ENCODE data around the gene CD40. TPM values are rescaled to one million over a fixed set of nuclear protein-coding genes. Genes with fewer than 3 reads are reported as not detected.

Gene CD40
- polyA plus RNA-seq, 2 donors: 5.4 to 10.8 TPM

DNA sequence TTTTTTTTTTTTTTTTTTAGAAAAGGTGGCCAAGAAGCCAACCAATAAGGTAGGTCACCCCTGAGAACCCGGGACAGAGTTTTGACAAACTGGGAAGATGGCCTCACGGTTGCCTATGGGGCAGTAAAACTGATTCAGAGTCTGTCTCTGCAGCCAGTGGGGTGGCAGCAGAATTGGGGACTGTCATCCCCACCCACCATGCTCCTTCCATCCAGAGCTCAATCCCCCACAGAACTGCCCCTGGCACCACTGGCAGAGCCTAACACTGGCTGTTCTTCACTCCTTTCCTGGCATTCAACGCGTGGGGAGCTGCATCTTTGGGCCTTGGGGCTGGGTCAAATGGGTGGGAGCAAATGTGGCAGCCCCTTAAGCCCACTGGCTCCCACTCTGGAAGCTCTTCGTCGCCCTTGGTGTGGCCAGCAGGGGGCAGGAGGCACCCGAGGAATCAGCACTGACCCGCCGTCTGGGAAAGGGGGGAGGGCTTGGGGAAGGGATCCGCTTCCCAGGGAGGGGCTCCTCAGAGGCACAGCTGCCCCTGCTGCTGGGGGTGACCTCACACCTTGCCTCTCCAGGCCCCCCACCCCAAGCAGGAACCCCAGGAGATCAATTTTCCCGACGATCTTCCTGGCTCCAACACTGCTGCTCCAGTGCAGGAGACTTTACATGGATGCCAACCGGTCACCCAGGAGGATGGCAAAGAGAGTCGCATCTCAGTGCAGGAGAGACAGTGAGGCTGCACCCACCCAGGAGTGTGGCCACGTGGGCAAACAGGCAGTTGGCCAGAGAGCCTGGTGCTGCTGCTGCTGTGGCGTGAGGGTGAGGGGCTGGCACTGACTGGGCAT lies 10.4 kb downstream of the CD40 start:
- no peaks in the 10 kb centered on the region for H3K4me1 ChIP-seq (ENCODE audit: control insufficient read depth in 2 of 2, insufficient read depth in 2 of 2, low read length in 1 of 2)
- H3K27ac ChIP-seq (ENCODE audit: low read depth in 2 of 2, low read length in 1 of 2): no peak overlapping the region
- 35 to 52% methylated on average over 13 to 16 of the region's 16 CpGs for WGBS, 2 donors
- no peaks in the 10 kb centered on the region for H3K9me3 ChIP-seq (ENCODE audit: control insufficient read depth in 2 of 2, insufficient read depth in 1 of 2, low read depth in 1 of 2, low read length in 1 of 2)
- no peaks in the 10 kb centered on the region for H3K27me3 ChIP-seq (ENCODE audit: control insufficient read depth in 1 of 2, insufficient read depth in 2 of 2, low read length in 2 of 2)
- peaks cover 0 to 2% of the 10 kb centered on the region in 2 donors for H3K36me3 ChIP-seq (ENCODE audit: control insufficient read depth in 2 of 2, insufficient read depth in 2 of 2, low read length in 1 of 2)
- no peak overlapping the region for H3K4me3 ChIP-seq (ENCODE audit: low read depth in 1 of 2, low read length in 2 of 2)

DNA sequence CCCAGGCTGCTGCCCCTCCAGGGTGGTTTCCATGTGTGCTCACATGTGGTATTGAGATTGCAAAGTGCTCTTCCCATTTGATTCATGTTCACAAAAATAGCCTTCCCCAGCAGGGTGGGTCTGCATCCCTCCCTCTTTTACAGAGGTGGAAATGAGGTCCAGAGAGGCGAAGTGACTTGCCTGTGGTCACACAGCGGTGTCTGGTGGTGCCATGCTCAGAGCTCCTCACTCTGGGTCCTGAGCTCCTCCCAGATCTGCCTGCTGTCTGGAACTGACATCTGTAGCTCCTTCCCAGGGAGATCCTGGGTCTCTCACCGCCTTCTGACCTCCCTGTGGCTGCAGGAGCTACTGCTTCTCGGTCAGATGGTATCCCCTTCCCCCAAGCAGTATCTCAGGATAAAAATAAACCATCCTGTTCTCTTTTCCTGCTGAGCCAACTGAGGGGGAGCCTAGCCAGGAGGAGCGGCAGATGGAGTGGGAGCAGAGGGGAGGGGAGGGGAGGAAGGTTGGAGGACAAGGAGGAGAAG lies 11.9 kb downstream of the CD40 start:
- no peak overlapping the region for H3K27ac ChIP-seq (ENCODE audit: low read depth in 2 of 2, low read length in 1 of 2)
- no peaks in the 10 kb centered on the region for H3K9me3 ChIP-seq (ENCODE audit: control insufficient read depth in 2 of 2, insufficient read depth in 1 of 2, low read depth in 1 of 2, low read length in 1 of 2)
- H3K4me3 ChIP-seq (ENCODE audit: low read depth in 1 of 2, low read length in 2 of 2): no peak overlapping the region
- H3K27me3 ChIP-seq (ENCODE audit: control insufficient read depth in 1 of 2, insufficient read depth in 2 of 2, low read length in 2 of 2): no peaks in the 10 kb centered on the region
- H3K4me1 ChIP-seq (ENCODE audit: control insufficient read depth in 2 of 2, insufficient read depth in 2 of 2, low read length in 1 of 2): no peaks in the 10 kb centered on the region
- 28 to 41% methylated on average over 5 of the region's 5 CpGs for WGBS, 2 donors
- H3K36me3 ChIP-seq (ENCODE audit: control insufficient read depth in 2 of 2, insufficient read depth in 2 of 2, low read length in 1 of 2): no peaks in the 10 kb centered on the region

DNA sequence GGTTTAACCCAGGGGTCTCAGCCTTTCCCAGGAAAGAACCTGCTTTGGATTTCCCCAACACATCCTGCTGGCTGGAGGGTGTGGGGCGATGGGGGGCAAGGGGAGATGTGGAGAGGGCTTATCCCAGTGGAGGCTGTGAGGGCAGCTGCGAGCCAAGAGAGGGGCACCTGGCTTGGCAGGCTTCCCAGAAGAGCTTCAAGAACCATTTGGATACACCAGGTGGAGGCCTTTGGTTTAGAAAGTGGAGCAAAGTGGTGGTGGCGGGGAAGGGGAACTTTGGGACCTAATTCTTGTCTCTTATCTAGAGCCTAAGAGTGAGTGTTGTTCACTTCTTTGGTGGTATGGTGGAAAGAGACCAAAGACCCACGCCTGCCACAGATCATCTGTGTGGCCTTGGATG lies 12.4 kb downstream of the CD40 start:
- no peak overlapping the region for H3K4me3 ChIP-seq (ENCODE audit: low read depth in 1 of 2, low read length in 2 of 2)
- H3K9me3 ChIP-seq (ENCODE audit: control insufficient read depth in 2 of 2, insufficient read depth in 1 of 2, low read depth in 1 of 2, low read length in 1 of 2): no peaks in the 10 kb centered on the region
- no peak overlapping the region for H3K27ac ChIP-seq (ENCODE audit: low read depth in 2 of 2, low read length in 1 of 2)
- no peaks in the 10 kb centered on the region for H3K4me1 ChIP-seq (ENCODE audit: control insufficient read depth in 2 of 2, insufficient read depth in 2 of 2, low read length in 1 of 2)
- H3K36me3 ChIP-seq (ENCODE audit: control insufficient read depth in 2 of 2, insufficient read depth in 2 of 2, low read length in 1 of 2): no peaks in the 10 kb centered on the region
- 52 to 59% methylated on average over 4 of the region's 4 CpGs for WGBS, 2 donors
- H3K27me3 ChIP-seq (ENCODE audit: control insufficient read depth in 1 of 2, insufficient read depth in 2 of 2, low read length in 2 of 2): no peaks in the 10 kb centered on the region

DNA sequence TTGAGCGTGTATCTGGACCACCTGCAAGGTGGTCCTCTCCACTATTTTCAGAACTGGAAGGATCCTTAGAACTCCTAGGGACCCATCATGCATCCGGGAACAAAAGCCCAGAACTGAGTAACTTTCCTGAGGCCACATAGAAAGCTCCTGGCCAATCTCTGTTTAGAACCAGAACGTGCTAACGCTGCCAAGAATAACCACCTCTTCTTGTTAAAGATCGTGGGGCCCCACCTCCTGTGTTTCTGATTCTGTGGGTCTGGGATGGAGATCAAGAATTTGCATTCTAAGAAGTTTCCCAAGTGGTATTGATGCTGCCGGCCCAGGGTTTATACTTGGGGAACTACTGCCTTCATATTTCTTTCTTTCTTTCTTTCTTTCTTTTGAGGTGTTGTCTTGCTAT lies 13.3 kb downstream of the CD40 start:
- H3K27me3 ChIP-seq (ENCODE audit: control insufficient read depth in 1 of 2, insufficient read depth in 2 of 2, low read length in 2 of 2): no peaks in the 10 kb centered on the region
- no peak overlapping the region for H3K4me3 ChIP-seq (ENCODE audit: low read depth in 1 of 2, low read length in 2 of 2)
- no peaks in the 10 kb centered on the region for H3K36me3 ChIP-seq (ENCODE audit: control insufficient read depth in 2 of 2, insufficient read depth in 2 of 2, low read length in 1 of 2)
- H3K27ac ChIP-seq (ENCODE audit: low read depth in 2 of 2, low read length in 1 of 2): no peak overlapping the region
- 20 to 25% methylated on average over 6 of the region's 6 CpGs for WGBS, 2 donors
- no peaks in the 10 kb centered on the region for H3K4me1 ChIP-seq (ENCODE audit: control insufficient read depth in 2 of 2, insufficient read depth in 2 of 2, low read length in 1 of 2)
- no peaks in the 10 kb centered on the region for H3K9me3 ChIP-seq (ENCODE audit: control insufficient read depth in 2 of 2, insufficient read depth in 1 of 2, low read depth in 1 of 2, low read length in 1 of 2)

DNA sequence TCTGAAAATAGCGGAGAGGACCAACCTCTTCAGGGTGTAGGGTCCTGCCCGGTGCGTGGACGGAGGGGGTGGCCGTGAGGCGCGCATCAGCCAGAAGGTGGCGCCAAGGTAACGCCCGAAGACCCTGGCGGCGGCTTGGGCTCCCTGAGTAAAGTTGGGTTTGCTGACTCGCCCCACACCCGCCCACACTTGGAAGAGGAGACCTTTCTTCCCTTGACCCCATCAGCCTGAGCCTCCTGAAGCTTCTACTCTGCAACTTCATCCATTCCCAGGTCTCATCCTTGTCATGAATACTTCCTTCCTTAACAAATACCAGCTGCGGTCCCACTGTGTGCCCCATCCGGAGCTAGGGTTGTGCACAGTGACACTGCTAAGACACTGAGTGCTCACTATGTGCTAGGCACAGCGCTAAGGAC lies 14.6 kb downstream of the CD40 start:
- no peaks in the 10 kb centered on the region for H3K9me3 ChIP-seq (ENCODE audit: control insufficient read depth in 2 of 2, insufficient read depth in 1 of 2, low read depth in 1 of 2, low read length in 1 of 2)
- no peak overlapping the region for H3K4me3 ChIP-seq (ENCODE audit: low read depth in 1 of 2, low read length in 2 of 2)
- no peaks in the 10 kb centered on the region for H3K27me3 ChIP-seq (ENCODE audit: control insufficient read depth in 1 of 2, insufficient read depth in 2 of 2, low read length in 2 of 2)
- no peaks in the 10 kb centered on the region for H3K36me3 ChIP-seq (ENCODE audit: control insufficient read depth in 2 of 2, insufficient read depth in 2 of 2, low read length in 1 of 2)
- WGBS, 2 donors: 12 to 15% methylated on average over 17 of the region's 17 CpGs
- peaks cover 0 to 4% of the 10 kb centered on the region in 2 donors for H3K4me1 ChIP-seq (ENCODE audit: control insufficient read depth in 2 of 2, insufficient read depth in 2 of 2, low read length in 1 of 2)
- no peak overlapping the region for H3K27ac ChIP-seq (ENCODE audit: low read depth in 2 of 2, low read length in 1 of 2)

DNA sequence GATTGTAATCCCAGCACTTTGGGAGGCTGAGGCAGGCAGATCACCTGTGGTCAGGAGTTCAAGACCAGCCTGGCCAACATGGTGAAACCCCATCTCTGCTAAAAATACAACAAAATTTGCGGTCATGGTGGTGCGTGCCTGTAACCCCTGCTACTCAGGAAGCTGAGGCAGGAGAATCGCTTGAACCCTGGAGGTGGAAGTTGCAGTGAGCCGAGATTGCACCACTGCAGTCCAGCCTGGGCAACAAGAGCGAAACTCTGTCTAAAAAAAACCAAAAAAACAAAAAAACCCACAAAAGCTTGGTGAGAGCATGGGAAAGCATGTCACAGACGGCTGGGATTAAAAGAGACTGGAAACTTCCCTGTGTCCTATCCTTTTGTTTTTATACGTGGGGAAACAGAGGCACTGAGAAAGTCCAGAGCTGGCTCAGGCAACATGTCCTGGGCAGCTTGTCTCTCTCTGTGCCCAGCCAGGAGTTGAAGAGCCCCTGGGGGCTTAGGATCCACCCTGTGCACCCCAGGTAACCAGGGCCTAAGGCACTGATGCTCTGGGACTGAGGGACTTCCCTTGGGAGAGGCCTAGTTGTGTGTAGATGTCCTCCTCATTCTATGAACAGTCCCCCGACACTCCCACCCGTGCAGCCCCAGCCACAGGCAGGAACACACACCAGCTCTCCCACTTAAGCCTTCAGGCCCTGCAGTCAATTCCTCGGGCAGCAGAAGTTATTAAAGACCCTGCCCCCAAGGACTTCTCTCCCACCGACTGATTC lies 16.0 kb downstream of the CD40 start:
- peaks cover 0 to 11% of the 10 kb centered on the region in 2 donors for H3K4me1 ChIP-seq (ENCODE audit: control insufficient read depth in 2 of 2, insufficient read depth in 2 of 2, low read length in 1 of 2)
- 77 to 81% methylated on average over 11 of the region's 11 CpGs for WGBS, 2 donors
- no peak overlapping the region for H3K4me3 ChIP-seq (ENCODE audit: low read depth in 1 of 2, low read length in 2 of 2)
- H3K9me3 ChIP-seq (ENCODE audit: control insufficient read depth in 2 of 2, insufficient read depth in 1 of 2, low read depth in 1 of 2, low read length in 1 of 2): no peaks in the 10 kb centered on the region
- H3K27me3 ChIP-seq (ENCODE audit: control insufficient read depth in 1 of 2, insufficient read depth in 2 of 2, low read length in 2 of 2): no peaks in the 10 kb centered on the region
- H3K27ac ChIP-seq (ENCODE audit: low read depth in 2 of 2, low read length in 1 of 2): no peak overlapping the region
- H3K36me3 ChIP-seq (ENCODE audit: control insufficient read depth in 2 of 2, insufficient read depth in 2 of 2, low read length in 1 of 2): no peaks in the 10 kb centered on the region

DNA sequence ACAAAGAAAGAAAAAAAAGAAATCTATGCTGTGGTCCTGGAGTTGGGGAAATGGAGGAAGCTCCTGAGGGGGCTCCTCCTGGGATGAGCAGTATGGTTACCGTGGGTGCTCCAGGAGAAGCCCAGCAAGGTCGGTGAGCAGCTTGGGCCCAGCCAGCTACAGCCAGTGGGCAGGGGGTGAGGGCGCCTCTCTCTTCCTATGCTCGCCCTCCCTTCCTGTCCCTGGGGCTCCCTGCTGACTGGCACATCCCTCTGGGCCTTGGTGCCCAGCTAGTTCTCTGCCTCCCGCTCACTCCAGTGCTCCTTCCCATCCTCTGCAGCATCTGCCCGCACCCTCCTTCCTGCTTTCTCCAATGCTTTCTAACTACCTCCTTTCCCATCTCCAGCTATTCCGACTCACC lies 16.6 kb downstream of the CD40 start:
- Histone ChIP-seq H3K4me1 (ENCODE audit: control insufficient read depth in 2 of 2, insufficient read depth in 2 of 2, low read length in 1 of 2) (peaks cover 5 to 15% of the 10 kb centered on the region in 2 donors), H3K9me3 (ENCODE audit: control insufficient read depth in 2 of 2, insufficient read depth in 1 of 2, low read depth in 1 of 2, low read length in 1 of 2) (no peaks in the 10 kb centered on the region), H3K4me3 (ENCODE audit: low read depth in 1 of 2, low read length in 2 of 2) (no peak overlapping the region), H3K36me3 (ENCODE audit: control insufficient read depth in 2 of 2, insufficient read depth in 2 of 2, low read length in 1 of 2) (no peaks in the 10 kb centered on the region), H3K27ac (ENCODE audit: low read depth in 2 of 2, low read length in 1 of 2) (no peak overlapping the region), H3K27me3 (ENCODE audit: control insufficient read depth in 1 of 2, insufficient read depth in 2 of 2, low read length in 2 of 2) (no peaks in the 10 kb centered on the region)
- 81 to 89% methylated on average over 6 to 7 of the region's 7 CpGs for WGBS, 2 donors

DNA sequence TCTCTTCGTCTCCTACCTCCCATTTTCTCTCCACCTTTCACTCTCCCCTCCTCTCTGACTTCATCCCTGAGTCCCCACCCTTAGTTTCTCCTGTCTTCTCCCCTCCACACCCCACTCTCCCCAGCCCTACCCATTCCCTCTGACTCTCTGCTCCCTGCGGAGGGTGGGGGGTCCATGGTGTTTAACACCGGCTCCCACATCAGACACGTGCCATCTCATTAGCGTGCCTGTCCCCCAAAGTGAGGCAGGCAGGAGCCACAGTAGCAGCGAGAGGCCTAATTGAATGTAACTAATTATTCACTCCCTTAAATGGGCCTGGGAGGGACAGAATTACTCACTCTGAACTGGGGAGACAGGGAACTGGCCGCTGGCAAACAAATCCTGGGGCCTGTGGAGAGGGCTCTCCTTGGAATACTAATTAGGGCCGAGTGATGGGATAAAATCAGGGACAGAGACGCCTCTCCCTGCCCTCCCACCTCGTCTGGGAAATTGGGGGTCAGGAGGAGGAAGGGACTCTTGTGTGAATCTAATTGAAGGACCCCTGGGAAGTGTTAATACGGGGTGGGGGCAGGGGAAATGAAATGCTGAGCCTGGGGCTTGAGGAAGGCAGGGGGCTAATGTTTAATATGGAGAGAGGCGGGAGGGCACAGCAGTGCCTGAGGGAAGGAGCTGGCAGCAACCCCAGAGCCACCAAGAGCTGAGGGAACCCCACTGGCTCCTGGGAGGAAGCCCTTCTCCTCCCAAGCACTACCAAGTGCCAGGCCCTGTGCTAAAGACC lies 17.9 kb downstream of the CD40 start:
- 49 to 57% methylated on average over 12 of the region's 12 CpGs for WGBS, 2 donors
- H3K4me3 ChIP-seq (ENCODE audit: low read depth in 1 of 2, low read length in 2 of 2): no peak overlapping the region
- H3K9me3 ChIP-seq (ENCODE audit: control insufficient read depth in 2 of 2, insufficient read depth in 1 of 2, low read depth in 1 of 2, low read length in 1 of 2): no peaks in the 10 kb centered on the region
- H3K4me1 ChIP-seq (ENCODE audit: control insufficient read depth in 2 of 2, insufficient read depth in 2 of 2, low read length in 1 of 2): peaks cover 5 to 18% of the 10 kb centered on the region in 2 donors
- no peaks in the 10 kb centered on the region for H3K27me3 ChIP-seq (ENCODE audit: control insufficient read depth in 1 of 2, insufficient read depth in 2 of 2, low read length in 2 of 2)
- H3K27ac ChIP-seq (ENCODE audit: low read depth in 2 of 2, low read length in 1 of 2): no peak overlapping the region
- no peaks in the 10 kb centered on the region for H3K36me3 ChIP-seq (ENCODE audit: control insufficient read depth in 2 of 2, insufficient read depth in 2 of 2, low read length in 1 of 2)

DNA sequence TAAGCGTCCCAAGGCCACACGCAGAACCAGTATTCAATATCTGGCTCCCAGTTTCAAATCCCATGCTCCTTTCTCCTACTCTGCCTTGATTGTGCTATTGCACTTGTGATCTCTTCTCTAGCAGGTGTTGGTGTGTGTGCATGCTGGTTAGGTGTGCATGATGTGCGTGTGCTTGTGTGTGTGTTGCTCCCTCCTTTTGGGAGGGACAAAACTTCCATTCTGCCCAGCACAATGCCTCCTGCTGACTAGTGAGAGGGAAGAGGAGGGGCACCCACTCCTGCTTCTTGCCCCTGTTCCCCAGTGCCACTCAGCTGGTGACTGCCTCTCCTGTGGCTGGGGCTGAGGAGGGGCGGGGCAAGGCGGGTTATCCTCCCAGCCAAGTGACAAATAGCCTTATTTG lies 19.7 kb downstream of the CD40 start:
- Histone ChIP-seq H3K4me3 (ENCODE audit: low read depth in 1 of 2, low read length in 2 of 2) (no peak overlapping the region), H3K27ac (ENCODE audit: low read depth in 2 of 2, low read length in 1 of 2) (no peak overlapping the region), H3K27me3 (ENCODE audit: control insufficient read depth in 1 of 2, insufficient read depth in 2 of 2, low read length in 2 of 2) (no peaks in the 10 kb centered on the region), H3K36me3 (ENCODE audit: control insufficient read depth in 2 of 2, insufficient read depth in 2 of 2, low read length in 1 of 2) (no peaks in the 10 kb centered on the region), H3K4me1 (ENCODE audit: control insufficient read depth in 2 of 2, insufficient read depth in 2 of 2, low read length in 1 of 2) (peaks cover 5 to 18% of the 10 kb centered on the region in 2 donors), H3K9me3 (ENCODE audit: control insufficient read depth in 2 of 2, insufficient read depth in 1 of 2, low read depth in 1 of 2, low read length in 1 of 2) (no peaks in the 10 kb centered on the region)
- WGBS, 2 donors: 62 to 73% methylated on average over 5 of the region's 5 CpGs

Measured in esophagus (tissue), 2 donors.